IMR-90 (cell line): ENCODE data around the gene NXPH1. TPM values are rescaled to one million over a fixed set of nuclear protein-coding genes. Genes with fewer than 3 reads are reported as not detected.

Source experiments
- ATAC-seq: fragments of 200-7000 bp; cut with Tn5 transposase; 2 replicates; pipeline ENCODE4 v1.9.1; 2020; ENCODE audit warnings: low read depth, mild to moderate bottlenecking, moderate library complexity
- BruUV-seq: library from RNA; stranded (reverse); fragments of 400-500 nt; replicated peaks from 2 replicates; lab custom pipeline; 2021; lab: Mats Ljungman, UMichigan
- CTCF ChIA-PET: fragments of 300-600 bp; formaldehyde crosslinking; extraction: SDS; loops from one replicate; lab custom pipeline; 2021; ENCODE audit warnings: antibody characterized with exemption; lab: Yijun Ruan, JAX
- POLR2A ChIA-PET: fragments of 300-600 bp; sonication (Branson Sonifier 250); formaldehyde crosslinking; loops from one replicate; lab custom pipeline; 2022; ENCODE audit warnings: antibody characterized with exemption; ENCODE audit not compliant: unreplicated experiment; lab: Charles Lee
- DNase-seq: peaks from one replicate; pipeline ENCODE4 v3.0.0; 2013
- H2AFZ ChIP-seq: replicated peaks from 2 replicates; pipeline ENCODE3; 2013; ENCODE audit warnings: low read length, mild to moderate bottlenecking; ENCODE audit not compliant: poor library complexity
- H2AK5ac ChIP-seq: 2 replicates; pipeline ENCODE4 v1.6.1; 2013; ENCODE audit warnings: low read depth, low read length, inconsistent platforms
- H2AK9ac ChIP-seq: replicated peaks from 2 replicates; pipeline ENCODE3; 2013; ENCODE audit warnings: mild to moderate bottlenecking, low read depth, low read length, moderate library complexity; ENCODE audit not compliant: poor library complexity
- H2BK120ac ChIP-seq: 2 replicates; pipeline ENCODE4 v1.6.1; 2013; ENCODE audit warnings: low read depth, low read length, inconsistent platforms
- H2BK15ac ChIP-seq: 3 replicates; pipeline ENCODE4 v1.6.1; 2013; ENCODE audit warnings: low read depth, low read length, inconsistent platforms
- H2BK20ac ChIP-seq: 2 replicates; pipeline ENCODE4 v1.6.1; 2013; ENCODE audit warnings: low read depth, mild to moderate bottlenecking, inconsistent platforms, low read length, moderate library complexity
- H2BK5ac ChIP-seq: 2 replicates; pipeline ENCODE4 v1.6.1; 2013; ENCODE audit warnings: mild to moderate bottlenecking, low read depth, low read length, inconsistent platforms; ENCODE audit not compliant: poor library complexity, severe bottlenecking
- H3K14ac ChIP-seq: replicated peaks from 2 replicates; pipeline ENCODE4 v1.6.1; 2013; ENCODE audit warnings: low read depth, low read length, inconsistent platforms
- H3K18ac ChIP-seq: 2 replicates; pipeline ENCODE4 v1.6.1; 2013; ENCODE audit warnings: low read depth, low read length, control low read depth
- H3K23ac ChIP-seq: 2 replicates; pipeline ENCODE4 v1.6.1; 2013; ENCODE audit warnings: low read depth, low read length, inconsistent platforms
- H3K27ac ChIP-seq: 2 replicates; pipeline ENCODE4 v1.5.1; 2013; ENCODE audit warnings: mild to moderate bottlenecking, control low read depth, low read length; ENCODE audit not compliant: insufficient read depth
- H3K27me3 ChIP-seq: 2 replicates; pipeline ENCODE4 v1.6.1; 2013; ENCODE audit warnings: low read length; ENCODE audit not compliant: control insufficient read depth, insufficient read depth
- H3K36me3 ChIP-seq: 2 replicates; pipeline ENCODE4 v1.6.1; 2013; ENCODE audit warnings: low read length, mixed read lengths; ENCODE audit not compliant: control insufficient read depth, insufficient read depth
- H3K4ac ChIP-seq: 2 replicates; pipeline ENCODE4 v1.6.1; 2013; ENCODE audit warnings: low read depth, low read length, inconsistent platforms
- H3K4me1 ChIP-seq: 2 replicates; pipeline ENCODE4 v1.6.1; 2013; ENCODE audit warnings: low read length, mixed read lengths; ENCODE audit not compliant: control insufficient read depth, insufficient read depth
- H3K4me2 ChIP-seq: 2 replicates; pipeline ENCODE4 v1.6.1; 2013; ENCODE audit warnings: low read depth, mild to moderate bottlenecking, control low read depth, low read length, moderate library complexity
- H3K4me3 ChIP-seq: 2 replicates; pipeline ENCODE4 v1.5.1; 2013; ENCODE audit warnings: low read depth, mild to moderate bottlenecking, control low read depth, low read length, moderate library complexity; ENCODE audit not compliant: insufficient read depth
- H3K56ac ChIP-seq: 2 replicates; pipeline ENCODE4 v1.6.1; 2013; ENCODE audit warnings: low read length, inconsistent platforms; ENCODE audit not compliant: insufficient read depth; ENCODE audit errors: extremely low read depth
- H3K79me1 ChIP-seq, 2 experiments: 2 replicates each; pipeline ENCODE4 v1.6.1; 2013; ENCODE audit warnings: low read length in 2 of 2, inconsistent platforms in 1 of 2, low read depth in 1 of 2
- H3K9ac ChIP-seq: 2 replicates; pipeline ENCODE4 v1.6.1; 2013; ENCODE audit warnings: low read depth, low read length, control low read depth
- H3K9me1 ChIP-seq: 2 replicates; pipeline ENCODE4 v1.6.1; 2013; ENCODE audit warnings: low read length, inconsistent platforms; ENCODE audit not compliant: insufficient read depth
- H3K9me3 ChIP-seq: 2 replicates; pipeline ENCODE4 v1.6.1; 2013; ENCODE audit warnings: low read length; ENCODE audit not compliant: control insufficient read depth, insufficient read depth
- H4K20me1 ChIP-seq: 2 replicates; pipeline ENCODE4 v1.6.1; 2013; ENCODE audit warnings: low read length, inconsistent platforms; ENCODE audit not compliant: insufficient read depth
- H4K5ac ChIP-seq: 2 replicates; pipeline ENCODE4 v1.6.1; 2013; ENCODE audit warnings: mild to moderate bottlenecking, low read depth, low read length, control low read depth
- H4K8ac ChIP-seq, 2 experiments: 2 replicates each; pipeline ENCODE4 v1.6.1; 2013; ENCODE audit warnings: low read depth in 2 of 2, low read length in 2 of 2, control low read depth in 1 of 2, inconsistent platforms in 1 of 2
- H4K91ac ChIP-seq: 2 replicates; pipeline ENCODE4 v1.6.1; 2013; ENCODE audit warnings: low read depth, low read length, inconsistent platforms; ENCODE audit not compliant: insufficient read depth
- CEBPB ChIP-seq: IDR thresholded peaks from 2 replicates; pipeline ENCODE4 v1.6.1; 2012; ENCODE audit warnings: low read depth, low read length, improper control_type of control experiment
- FOS ChIP-seq: fragments of 150-350 bp; IDR thresholded peaks from 2 replicates; pipeline ENCODE4 v1.6.1; 2016; ENCODE audit warnings: low read depth, low read length
- MAFK ChIP-seq: IDR thresholded peaks from 2 replicates; pipeline ENCODE4 v1.6.1; 2012; ENCODE audit warnings: low read depth, low read length, improper control_type of control experiment
- NFE2L2 ChIP-seq: fragments of 150-350 bp; IDR thresholded peaks from 2 replicates; pipeline ENCODE4 v1.6.1; 2016; ENCODE audit warnings: low read depth, mild to moderate bottlenecking, low read length
- RAD21 ChIP-seq: IDR thresholded peaks from 2 replicates; pipeline ENCODE4 v1.6.1; 2012; ENCODE audit warnings: low read length, improper control_type of control experiment
- RCOR1 ChIP-seq: IDR thresholded peaks from 2 replicates; pipeline ENCODE4 v1.6.1; 2012; ENCODE audit warnings: mild to moderate bottlenecking, low read length, improper control_type of control experiment; ENCODE audit not compliant: insufficient replicate concordance
- RFX5 ChIP-seq: IDR thresholded peaks from 2 replicates; pipeline ENCODE4 v1.8.0; 2012; ENCODE audit warnings: low read depth, mild to moderate bottlenecking, low read length, moderate library complexity
- WGBS, 2 experiments: methylation state at CpG; one replicate each; pipeline versions ENCODE4 v1.1.5 to v1.1.7; 2013; ENCODE audit warnings: missing lambda C conversion rate in 2 of 2; ENCODE audit not compliant: insufficient read length in 1 of 2; ENCODE audit errors: extremely low coverage in 2 of 2; 5-methylcytosine and 5-hydroxymethylcytosine counted together
- dilution Hi-C: fragments of 300-500 bp; cut with HindIII; formaldehyde crosslinking; loops from one replicate; pipeline ENCODE4 v1.14.3; 2018; ENCODE audit warnings: low sequenced_read_pairs; ENCODE audit not compliant: unreplicated experiment
- in situ Hi-C: fragments of 300-500 bp; cut with MboI; formaldehyde crosslinking; loops from 3 replicates; pipeline ENCODE4 v1.14.3; 2019; ENCODE audit warnings: low sequenced_read_pairs, inconsistent platforms, mixed read lengths
- intact Hi-C: fragments of 100-400 bp; cut with micrococcal nuclease; formaldehyde crosslinking; loops from 2 replicates; pipeline ENCODE4 v1.10.0; 2022
- polyA plus RNA-seq, 3 experiments: library from polyadenylated mRNA; depleted of rRNA; stranded (reverse); fragments of >200 nt; gene quantifications; 2 replicates each; pipeline ENCODE4 v1.2.3, GENCODE V29; 2012; ENCODE audit warnings: low replicate concordance in 1 of 3
- total RNA-seq: library from RNA; depleted of rRNA; stranded (reverse); fragments of >200 nt; gene quantifications from 2 replicates; pipeline ENCODE4 v1.2.3, GENCODE V29; 2012

The NXPH1 gene
- total and polyA plus RNA-seq, 2 of the 4 experiments (the other 2 are of a cell fraction): not detected

- no peak overlapping the region for H3K4ac ChIP-seq
- H3K18ac ChIP-seq: no peak overlapping the region
- no peak overlapping the region for H2BK15ac ChIP-seq
- H3K4me3 ChIP-seq: no peak overlapping the region
- H4K5ac ChIP-seq: no peak overlapping the region
- H3K9ac ChIP-seq: no peak overlapping the region
- no peak overlapping the region for H3K4me2 ChIP-seq
- H4K8ac ChIP-seq: no peak overlapping the region
- H2AK9ac ChIP-seq: no peak overlapping the region
- H3K27ac ChIP-seq: no peak overlapping the region
- H2BK5ac ChIP-seq: no peak overlapping the region
- no peaks in the 10 kb centered on the region for H3K36me3 ChIP-seq
- BruUV-seq: no TSS peak
- peaks cover 3% of the 10 kb centered on the region; the same call in 1 of the 2 replicates for H3K9me3 ChIP-seq
- in situ Hi-C loops (no loop called here), dilution Hi-C loops (no loop called here), intact Hi-C loops (no loop called here)
- H2BK120ac ChIP-seq: no peak overlapping the region
- H2BK20ac ChIP-seq: no peak overlapping the region
- ATAC-seq (no peak), DNase-seq (no peak)
- no peaks in the 10 kb centered on the region for H3K9me1 ChIP-seq
- H3K27me3 ChIP-seq: no peaks in the 10 kb centered on the region
- H2AK5ac ChIP-seq: no peak overlapping the region
- no peak overlapping the region for H3K56ac ChIP-seq
- TF ChIP-seq RFX5 (no peak), NFE2L2 (no peak), MAFK (0 out of 2 replicates have a peak, but pooled peaks have one; percentile 13), FOS (no peak), RAD21 (no peak), RCOR1 (no peak), CEBPB (no peak)
- H4K91ac ChIP-seq: no peak overlapping the region
- ChIA-PET CTCF (no interaction called here), POLR2A (no interaction called here)
- no peaks in the 10 kb centered on the region for H3K79me1 ChIP-seq
- H2AFZ ChIP-seq: no peak overlapping the region
- H4K20me1 ChIP-seq: no peaks in the 10 kb centered on the region
- no peaks in the 10 kb centered on the region for H3K4me1 ChIP-seq
- no peak overlapping the region for H3K14ac ChIP-seq
- no CpG with 5 or more reads among the region's 1 CpG for WGBS, 2 experiments
- no peak overlapping the region for H3K23ac ChIP-seq
Observed at GRCh38 chr7:8425223-8425622, 8.2 kb upstream of the NXPH1 start.
